GM10266 (cell line): Measurements from ENCODE around the gene SHROOM3.

ENCODE experiments used
- DNase-seq: peaks from one replicate; pipeline ENCODE4 v3.0.0; 2012; ENCODE audit errors: extremely low spot score
- CTCF ChIP-seq: IDR thresholded peaks from 2 replicates; pipeline ENCODE4 v1.5.1; 2012; ENCODE audit warnings: mild to moderate bottlenecking, low read depth; ENCODE audit not compliant: control insufficient read depth, insufficient read depth; ENCODE audit errors: missing control alignments

The SHROOM3 gene

GRCh38 chr4:76800902-76801301, 365.9 kb downstream of the SHROOM3 start:
- TF ChIP-seq CTCF, result no peak
- DNase-seq, result peak; percentile 24

GRCh38 chr4:76801621-76802235, 366.7 kb downstream of the SHROOM3 start:
- no peak for DNase-seq
- TF ChIP-seq CTCF, result no peak

GRCh38 chr4:76802236-76803021, 367.4 kb downstream of the SHROOM3 start:
- no peak for DNase-seq
- TF ChIP-seq CTCF, result no peak

- DNase-seq, result no peak
- no peak for TF ChIP-seq CTCF
These were observed 368.5 kb downstream of the SHROOM3 start for GRCh38 chr4:76803522-76803921.

- DNase-seq, result no peak
- no peak for TF ChIP-seq CTCF
These were observed 369.1 kb downstream of the SHROOM3 start for GRCh38 chr4:76804096-76804495.

GRCh38 chr4:76806346-76806745, 371.3 kb downstream of the SHROOM3 start:
- DNase-seq, result no peak

More at GRCh38 chr4:76806346-76806745, 371.3 kb downstream of the SHROOM3 start:
- TF ChIP-seq CTCF, result no peak
